Vagina (tissue), 2 donors: ENCODE results near the gene RNF214. TPM values are rescaled to one million over a fixed set of nuclear protein-coding genes. Genes with fewer than 3 reads are reported as not detected.

Experiments
- DNase-seq, 2 donors: peaks; one replicate each; pipeline ENCODE4 v3.0.0-alpha.2; 2017; ENCODE audit errors: extremely low spot score in 2 of 2
- H3K27ac ChIP-seq: fragments of 200-600 bp; sonication (generic); one replicate; pipeline ENCODE4 v1.5.1; 2019
- H3K27me3 ChIP-seq: fragments of 200-600 bp; sonication (generic); one replicate; pipeline ENCODE4 v1.5.1; 2019
- H3K36me3 ChIP-seq, 2 donors: fragments of 200-600 bp; sonication (generic); one replicate each; pipeline ENCODE4 v1.5.1; 2017 to 2019
- H3K4me1 ChIP-seq: fragments of 200-600 bp; sonication (generic); one replicate; pipeline ENCODE4 v1.5.1; 2019
- H3K4me3 ChIP-seq, 2 donors: fragments of 200-600 bp; sonication (generic); 1 replicate in 1 of 2; 2 replicates in 1 of 2; pipeline ENCODE4 v1.5.1; 2016 to 2019
- H3K9me3 ChIP-seq: fragments of 200-600 bp; sonication (generic); one replicate; pipeline ENCODE4 v1.5.1; 2019
- CTCF ChIP-seq, 3 experiments: fragments of 450-650 bp in 2 of 3; fragments of 200-600 bp in 1 of 3; sonication (generic) in 1 of 3; IDR thresholded peaks; one replicate each; pipeline ENCODE4 v1.5.1; 2017 to 2019; ENCODE audit warnings: antibody characterized with exemption in 3 of 3, mild to moderate bottlenecking in 2 of 3, moderate library complexity in 2 of 3
- POLR2A ChIP-seq, 2 donors: fragments of 450-650 bp; IDR thresholded peaks; one replicate each; pipeline ENCODE4 v1.6.1; 2017; ENCODE audit warnings: antibody characterized with exemption in 2 of 2, mild to moderate bottlenecking in 2 of 2, moderate library complexity in 2 of 2
- POLR2AphosphoS5 ChIP-seq, 2 donors: sonication (generic); formaldehyde crosslinking; IDR thresholded peaks; one replicate each; pipeline ENCODE4 v1.9.0; 2017; ENCODE audit warnings: antibody characterized with exemption in 2 of 2, mild to moderate bottlenecking in 2 of 2, low read depth in 1 of 2; ENCODE audit not compliant: insufficient read depth in 1 of 2
- intact Hi-C: fragments of 100-400 bp; cut with DNase I; formaldehyde crosslinking; loops from one replicate; pipeline ENCODE4 v1.15.1; 2023
- total RNA-seq: library from RNA; depleted of rRNA; stranded (reverse); fragments of >200 nt; gene quantifications from one replicate; pipeline ENCODE4 v1.2.3, GENCODE V29; 2016

RNF214 gene
- total RNA-seq, 1 donor from 2014 or later, result 10.8 TPM

- no peak for DNase-seq
- TF ChIP-seq POLR2AphosphoS5 (IDR thresholded peaks at IDR 0.05; ENCODE audit: insufficient read depth in 1 of 2, low read depth in 1 of 2) (no peak), POLR2A (IDR thresholded peaks at IDR 0.05) (no peak), CTCF (IDR thresholded peaks at IDR 0.05) (no peak)
- Histone ChIP-seq H3K27me3 (no peaks in the 10 kb centered on the region), H3K36me3 (peaks cover 5 to 16% of the 10 kb centered on the region in 2 donors), H3K4me3 (no peak overlapping the region), H3K27ac (no peak overlapping the region), H3K9me3 (no peaks in the 10 kb centered on the region), H3K4me1 (peaks cover 8% of the 10 kb centered on the region)
- intact Hi-C loops, result no loop called here
These were observed 45.9 kb downstream of the RNF214 start for GRCh38 chr11:117278347-117278746.

GRCh38 chr11:117279711-117280376 lies 47.4 kb downstream of the RNF214 start:
- Histone ChIP-seq H3K36me3 (peaks cover 5 to 31% of the 10 kb centered on the region in 2 donors), H3K27me3 (no peaks in the 10 kb centered on the region), H3K4me3 (no peak overlapping the region), H3K9me3 (no peaks in the 10 kb centered on the region), H3K4me1 (peaks cover 8% of the 10 kb centered on the region), H3K27ac (no peak overlapping the region)
- intact Hi-C loops, result no loop called here
- DNase-seq, result no peak
- no peak for TF ChIP-seq POLR2A (IDR thresholded peaks at IDR 0.05)
- no peak for TF ChIP-seq POLR2AphosphoS5 (IDR thresholded peaks at IDR 0.05; ENCODE audit: insufficient read depth in 1 of 2, low read depth in 1 of 2)
- no peak for TF ChIP-seq CTCF (IDR thresholded peaks at IDR 0.05)

GRCh38 chr11:117281159-117281558 lies 48.7 kb downstream of the RNF214 start:
- intact Hi-C loops, result no loop called here
- H3K9me3 ChIP-seq, result no peaks in the 10 kb centered on the region
- H3K4me1 ChIP-seq, result peaks cover 8% of the 10 kb centered on the region
- peak in 1 of 2 donors; percentile 91 for DNase-seq
- TF ChIP-seq CTCF (IDR thresholded peaks at IDR 0.05), result no peak
- peak in 1 of 2 donors; percentile 47 for TF ChIP-seq POLR2AphosphoS5 (IDR thresholded peaks at IDR 0.05; ENCODE audit: insufficient read depth in 1 of 2, low read depth in 1 of 2)
- H3K36me3 ChIP-seq, result peaks cover 5 to 44% of the 10 kb centered on the region in 2 donors
- peak overlapping the region; percentile 19 for H3K27ac ChIP-seq
- H3K4me3 ChIP-seq, result no peak overlapping the region
- H3K27me3 ChIP-seq, result no peaks in the 10 kb centered on the region

GRCh38 chr11:117281869-117282268 lies 49.4 kb downstream of the RNF214 start:
- no peaks in the 10 kb centered on the region for H3K27me3 ChIP-seq
- DNase-seq, result no peak
- intact Hi-C loops, result no loop called here
- H3K9me3 ChIP-seq, result no peaks in the 10 kb centered on the region
- H3K4me3 ChIP-seq, result no peak overlapping the region
- TF ChIP-seq POLR2AphosphoS5 (IDR thresholded peaks at IDR 0.05; ENCODE audit: insufficient read depth in 1 of 2, low read depth in 1 of 2) (no peak), CTCF (IDR thresholded peaks at IDR 0.05) (no peak), POLR2A (IDR thresholded peaks at IDR 0.05) (no peak)
- peaks cover 5 to 46% of the 10 kb centered on the region in 2 donors for H3K36me3 ChIP-seq
- H3K4me1 ChIP-seq, result peaks cover 8% of the 10 kb centered on the region
- H3K27ac ChIP-seq, result no peak overlapping the region

- peaks cover 8% of the 10 kb centered on the region for H3K4me1 ChIP-seq
- TF ChIP-seq POLR2AphosphoS5 (IDR thresholded peaks at IDR 0.05; ENCODE audit: insufficient read depth in 1 of 2, low read depth in 1 of 2), result no peak
- TF ChIP-seq CTCF (IDR thresholded peaks at IDR 0.05), result no peak
- no peak for TF ChIP-seq POLR2A (IDR thresholded peaks at IDR 0.05)
- intact Hi-C loops, result no loop called here
- DNase-seq, result no peak
- no peaks in the 10 kb centered on the region for H3K27me3 ChIP-seq
- no peaks in the 10 kb centered on the region for H3K9me3 ChIP-seq
- no peak overlapping the region for H3K27ac ChIP-seq
- H3K4me3 ChIP-seq, result no peak overlapping the region
- peaks cover 5 to 56% of the 10 kb centered on the region in 2 donors for H3K36me3 ChIP-seq
These were observed 50.5 kb downstream of the RNF214 start for GRCh38 chr11:117282956-117283355.
